ENCODE data around the gene ARHGAP11A. TPM values are rescaled to one million over a fixed set of nuclear protein-coding genes. Genes with fewer than 3 reads are reported as not detected.

The ARHGAP11A gene
- total RNA-seq, 1 experiment from 2014 or later, result 44.1 TPM

DNA sequence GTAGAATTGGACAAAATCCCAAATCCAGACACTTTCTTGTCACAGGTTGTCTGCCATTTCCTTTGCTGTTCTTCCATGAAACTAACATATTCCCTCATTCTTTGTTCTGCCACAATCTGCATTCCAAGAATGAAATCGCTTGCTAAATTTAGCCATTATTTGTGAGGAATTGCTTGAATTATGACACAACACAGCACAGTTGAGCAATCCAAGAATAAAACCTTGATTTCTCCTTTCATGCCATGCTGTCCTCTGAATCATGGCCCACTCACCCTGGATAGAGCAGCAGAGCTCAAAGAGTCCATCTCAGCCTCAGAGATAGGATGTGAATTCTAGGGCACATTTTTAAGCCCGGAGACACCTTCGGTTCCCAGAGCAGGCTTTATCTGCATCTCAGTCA lies 67.3 kb downstream of the ARHGAP11A start:
- no peak for DNase-seq (ENCODE audit: low spot score)
- in situ Hi-C loops (cut with HindIII; ENCODE audit: low sequenced_read_pairs), result no loop called here

DNA sequence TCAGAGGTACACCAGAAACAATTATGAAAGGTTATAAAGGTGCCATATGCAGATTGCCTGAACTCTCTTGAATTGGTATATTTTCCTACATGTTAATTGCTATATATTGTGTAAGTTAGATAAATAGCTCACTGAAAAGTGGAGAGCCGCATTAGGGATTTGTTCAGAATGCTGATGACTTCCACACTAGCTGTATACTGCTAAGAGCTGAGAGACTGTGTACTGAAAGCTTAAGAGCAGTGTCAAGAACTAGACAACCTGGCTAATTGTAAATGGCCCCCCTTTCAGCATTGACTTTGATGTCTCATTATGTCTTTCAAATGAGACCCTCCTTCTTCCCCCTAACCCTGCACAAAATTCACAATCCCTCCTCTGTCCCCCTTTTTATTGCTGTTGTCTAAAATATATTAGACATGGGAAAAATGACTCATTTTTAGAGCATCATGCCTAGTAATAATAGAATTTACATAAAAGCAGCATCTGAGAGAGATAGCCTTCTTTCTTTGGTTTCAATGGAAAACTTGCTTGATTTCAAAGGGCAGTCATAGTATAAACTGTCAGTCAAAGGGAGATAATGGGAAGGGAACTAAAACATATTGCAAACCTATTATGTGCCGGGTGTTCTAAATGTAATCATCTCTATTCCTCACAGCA lies 67.8 kb downstream of the ARHGAP11A start:
- in situ Hi-C loops (cut with HindIII; ENCODE audit: low sequenced_read_pairs), result no loop called here
- DNase-seq (ENCODE audit: low spot score), result no peak

DNA sequence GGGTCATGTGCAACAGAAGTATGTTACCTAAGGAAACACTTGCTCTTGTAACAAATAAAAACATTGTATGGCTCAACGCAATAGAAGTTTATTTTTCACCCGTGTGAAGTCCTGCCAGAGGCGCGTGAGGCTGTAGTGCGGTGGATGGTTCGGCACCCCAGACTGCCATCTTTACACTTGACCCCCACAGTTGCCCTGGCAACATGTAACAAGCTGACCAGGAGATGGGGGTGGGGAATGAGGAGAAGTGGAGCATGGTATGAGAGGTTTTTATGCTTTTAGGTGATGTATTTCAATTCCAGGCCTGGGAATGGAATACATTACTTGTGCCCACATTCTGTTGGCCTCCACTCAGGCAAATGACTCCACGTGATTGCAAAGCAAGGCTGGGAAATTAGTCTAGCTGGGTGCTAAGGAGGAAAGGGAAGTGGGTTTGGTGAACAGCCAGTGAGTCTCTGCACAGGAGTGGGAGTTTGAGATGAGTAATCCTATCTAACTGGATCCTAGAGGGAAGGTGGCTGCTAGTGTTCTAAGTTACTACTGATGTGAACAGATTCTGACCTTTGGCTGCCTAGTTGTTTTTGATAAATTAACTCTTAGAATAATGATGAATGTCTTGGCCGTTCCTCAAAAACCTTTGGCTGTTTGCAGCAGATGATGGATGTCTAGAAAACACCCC lies 68.7 kb downstream of the ARHGAP11A start:
- in situ Hi-C loops (cut with HindIII; ENCODE audit: low sequenced_read_pairs), result no loop called here
- DNase-seq (ENCODE audit: low spot score), result no peak

DNA sequence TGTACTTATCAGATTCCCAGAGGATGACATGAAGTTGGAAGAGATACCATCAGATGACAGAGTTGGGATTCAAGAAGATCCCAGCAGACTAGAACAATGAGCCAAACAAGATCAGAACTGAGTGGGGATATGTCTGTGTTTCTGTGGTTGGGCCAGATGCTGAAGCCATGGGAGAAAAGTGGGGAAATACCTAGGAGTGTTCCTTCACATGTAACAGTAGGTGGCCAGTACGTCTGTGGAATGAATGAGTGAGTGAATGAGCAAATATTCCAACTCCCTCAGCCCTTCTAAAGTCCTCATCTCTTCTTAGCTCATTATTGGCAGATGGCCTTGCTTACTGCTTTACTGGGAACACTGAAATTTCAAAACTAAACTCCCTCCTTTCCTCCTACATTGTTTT lies 70.3 kb downstream of the ARHGAP11A start:
- no peak for DNase-seq (ENCODE audit: low spot score)
- in situ Hi-C loops (cut with HindIII; ENCODE audit: low sequenced_read_pairs), result no loop called here

DNA sequence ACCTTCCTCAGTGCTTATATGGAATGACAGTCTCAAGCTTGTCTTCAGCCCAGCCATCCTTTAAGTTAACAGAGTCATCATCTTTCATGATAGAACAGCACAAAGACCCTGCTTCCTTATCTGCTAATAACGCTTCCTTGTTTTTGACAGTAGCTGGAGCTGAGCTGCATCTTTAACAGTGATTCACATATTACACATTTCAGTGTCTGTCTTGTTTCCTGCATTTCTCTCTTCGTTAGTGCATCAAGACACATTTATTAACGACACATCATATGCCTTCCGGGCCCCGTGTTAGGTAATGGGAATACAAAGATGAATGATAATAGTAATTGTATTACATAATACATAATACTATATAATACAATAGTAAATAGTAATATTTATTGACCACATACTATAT lies 72.3 kb downstream of the ARHGAP11A start:
- DNase-seq (ENCODE audit: low spot score), result no peak
- in situ Hi-C loops (cut with HindIII; ENCODE audit: low sequenced_read_pairs), result no loop called here

DNA sequence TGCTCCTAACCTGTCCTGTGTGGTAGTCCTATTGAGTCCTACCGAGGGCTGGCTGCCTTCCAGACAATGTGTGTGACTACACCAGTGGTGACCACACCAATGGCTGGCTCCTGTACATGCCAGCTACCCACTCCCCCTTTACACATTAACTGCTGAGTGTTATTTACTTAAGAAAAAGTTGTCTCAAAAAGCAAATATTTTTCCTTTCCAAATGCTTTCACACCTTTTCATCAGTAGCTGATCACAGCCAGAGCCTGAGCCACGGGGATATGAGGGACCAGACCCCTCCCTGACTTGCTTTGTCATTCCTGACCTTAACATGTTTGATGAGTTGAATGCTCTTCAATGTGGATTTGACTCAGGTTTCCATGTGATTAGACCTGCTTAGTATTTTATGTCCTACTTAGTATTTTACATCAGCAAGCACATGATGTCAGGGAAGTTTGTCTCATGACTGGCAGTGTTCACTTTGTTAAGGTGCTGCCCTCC lies 72.9 kb downstream of the ARHGAP11A start:
- in situ Hi-C loops (cut with HindIII; ENCODE audit: low sequenced_read_pairs), result no loop called here

More for the DNA sequence above, 72.9 kb downstream of the ARHGAP11A start:
- DNase-seq (ENCODE audit: low spot score), result no peak

Other genes starting within 250 kb of the ARHGAP11A start
- gene GOLGA8K, start 212.2 kb upstream of the ARHGAP11A start, total RNA-seq (2014; rRNA removed; shearing (Covaris generic)), result not detected in 2 replicates
- gene GOLGA8O, start 159.9 kb upstream of the ARHGAP11A start, total RNA-seq (2014; rRNA removed; shearing (Covaris generic)), result not detected in 2 replicates
- gene GOLGA8N, start 22.0 kb upstream of the ARHGAP11A start, total RNA-seq (2014; rRNA removed; shearing (Covaris generic)), result 0.62 TPM in 1 of 2 replicates, not detected in the other
- 0.18 TPM in 1 of 2 replicates, not detected in the other for gene SCG5, start 26.2 kb downstream of the ARHGAP11A start, total RNA-seq (2014; rRNA removed; shearing (Covaris generic))
- 0.75 and 1.0 TPM in 2 replicates for gene GREM1, start 102.5 kb downstream of the ARHGAP11A start, total RNA-seq (2014; rRNA removed; shearing (Covaris generic))

Measured in G401 (cell line).